Measurements from ENCODE around the gene TMX1.

- no peak for TF ChIP-seq CTCF (conservative IDR thresholded peaks at IDR 0.05)
- TF ChIP-seq EZH2 (IDR thresholded peaks at IDR 0.05; ENCODE audit: low read depth), result no peak
Observed at GRCh38 chr14:51224551-51224950, 15.5 kb upstream of the TMX1 start.

Measured in PC-9 (cell line).